K562 (cell line): Measurements from ENCODE around the gene PODXL. TPM values are rescaled to one million over a fixed set of nuclear protein-coding genes. Genes with fewer than 3 reads are reported as not detected.

Experiments
- HNRNPK ChIP-seq: fragments of 200-400 bp; formaldehyde crosslinking; IDR thresholded peaks from one replicate; pipeline ENCODE4 v1.6.1; 2018; ENCODE audit warnings: mild to moderate bottlenecking, low read depth, low read length; ENCODE audit not compliant: poor library complexity, severe bottlenecking
- NONO ChIP-seq, 2 experiments: fragments of 200-400 bp in 1 of 2; fragments of 450-650 bp in 1 of 2; formaldehyde crosslinking in 1 of 2; IDR thresholded peaks; 2 replicates each; pipeline ENCODE4 v1.6.1; 2017; ENCODE audit warnings: low read depth in 2 of 2, mild to moderate bottlenecking in 2 of 2, moderate library complexity in 2 of 2, low read length in 1 of 2
- POLR2G ChIP-seq: fragments of 200-400 bp; formaldehyde crosslinking; IDR thresholded peaks from 2 replicates; pipeline ENCODE4 v1.6.1; 2017; ENCODE audit warnings: low read depth, mild to moderate bottlenecking, antibody characterized with exemption, low read length, moderate library complexity
- RAD21 ChIP-seq, 2 experiments: fragments of 250-450 bp in 1 of 2; fragments of 450-650 bp in 1 of 2; sonication (Bioruptor Pico) in 1 of 2; formaldehyde crosslinking in 1 of 2; IDR thresholded peaks in 1 of 2; conservative IDR thresholded peaks in 1 of 2; 2 replicates each; pipeline versions ENCODE4 v1.4.0 to v1.8.0; 2020 to 2022; ENCODE audit warnings: mild to moderate bottlenecking in 2 of 2, moderate library complexity in 1 of 2
- ZFP30 ChIP-seq: fragments of 250-450 bp; sonication (Bioruptor Pico); IDR thresholded peaks from 2 replicates; pipeline ENCODE4 v1.8.0; 2022; ENCODE audit warnings: moderate library complexity, mild to moderate bottlenecking, inconsistent platforms, borderline replicate concordance
- polyA plus RNA-seq, 8 experiments: library from polyadenylated mRNA; depleted of rRNA in 4 of 8; stranded (reverse) in 5 of 8; unstranded in 3 of 8; fragments of >200 nt; fragmentation: Nextera tagmentation in 2 of 8; fragmentation: Illumina TruSeq in 1 of 8; extraction: Ambion mirVana in 2 of 8; extraction: Trizol in 1 of 8; gene quantifications; 2 replicates each; pipeline versions ENCODE4 v1.2.1 to v1.2.3, GENCODE V29; 2011 to 2014; ENCODE audit warnings: inconsistent platforms in 1 of 8, missing spikeins in 1 of 8
- total RNA-seq, 7 experiments: library from RNA; depleted of rRNA in 6 of 7; stranded (reverse); fragments of >200 nt in 6 of 7; fragmentation: Illumina TruSeq in 2 of 7; extraction: Trizol in 2 of 7; gene quantifications; 2 replicates each; pipeline versions ENCODE4 v1.2.1 to v1.2.3, GENCODE V29; 2011 to 2021; ENCODE audit warnings: low replicate concordance in 1 of 7
- TF ChIP-seq, protein P1 (sequence below): fragments of 450-650 bp; IDR thresholded peaks from 2 replicates; pipeline ENCODE4 v1.7.1; 2018; ENCODE audit warnings: mild to moderate bottlenecking, low read depth; ENCODE audit not compliant: partially characterized antibody
- TF ChIP-seq, protein P2 (sequence below): fragments of 450-650 bp; IDR thresholded peaks from 2 replicates; pipeline ENCODE4 v1.6.1; 2016; ENCODE audit warnings: mild to moderate bottlenecking, moderate library complexity
- TF ChIP-seq, protein P3 (sequence below), 2 experiments: fragments of 250-450 bp in 1 of 2; fragments of 450-650 bp in 1 of 2; sonication (Bioruptor Pico) in 1 of 2; IDR thresholded peaks; 2 replicates each; pipeline versions ENCODE4 v1.6.1 to v1.8.0; 2016 to 2021; ENCODE audit warnings: mild to moderate bottlenecking in 2 of 2, moderate library complexity in 2 of 2, missing compliant biosample characterization in 1 of 2, missing genetic modification characterization in 1 of 2

Gene PODXL
- total and polyA plus RNA-seq, 9 of the 15 experiments (the other 6 are each of a cell fraction or from before 2014, with no cell fraction given), result 0.01 to 0.73 (median 0.07) TPM

DNA sequence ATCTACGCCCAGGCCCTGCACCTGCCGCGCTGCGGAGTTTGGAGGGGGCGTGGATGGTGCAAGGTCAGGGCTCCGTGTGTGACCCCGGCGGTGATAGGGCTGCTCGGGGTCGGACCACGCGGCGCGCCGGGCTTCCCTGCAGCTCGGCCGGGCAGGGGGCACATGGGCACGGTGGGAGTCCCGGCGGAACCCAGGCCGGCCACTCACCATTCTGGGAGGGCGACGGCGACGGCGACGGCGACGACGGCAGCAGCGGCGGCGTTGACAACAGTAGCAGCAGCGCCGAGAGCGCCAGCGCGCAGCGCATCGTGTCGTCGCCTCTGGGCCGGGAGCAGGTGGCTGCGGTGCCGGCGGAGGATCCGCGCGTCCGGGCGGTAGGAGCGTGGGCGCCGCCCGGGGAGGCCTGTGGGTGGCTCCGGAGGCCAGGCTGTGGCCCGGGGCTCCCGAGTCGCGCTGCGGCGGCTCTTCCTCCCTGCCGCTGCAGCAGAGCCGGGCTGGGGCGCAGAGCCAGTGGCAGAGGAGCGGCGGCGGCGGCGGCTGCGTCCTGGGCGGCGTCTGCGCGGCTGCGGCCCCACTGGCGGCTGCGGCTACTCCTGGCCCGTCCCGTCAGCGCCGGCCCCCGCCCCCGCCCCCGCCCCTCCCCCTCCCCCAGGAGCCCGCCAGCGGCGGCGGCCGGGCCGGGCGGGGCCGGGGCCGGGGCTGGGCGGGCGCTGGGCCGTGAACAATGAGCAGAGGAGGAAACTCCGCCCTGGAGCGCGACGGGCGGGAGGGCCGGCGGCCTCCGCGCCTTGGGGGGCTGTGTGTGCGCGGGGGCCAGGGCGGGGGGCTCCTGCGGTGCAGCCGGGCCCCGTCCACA lies at the start of gene PODXL (continued):
- TF ChIP-seq, protein P1, sequence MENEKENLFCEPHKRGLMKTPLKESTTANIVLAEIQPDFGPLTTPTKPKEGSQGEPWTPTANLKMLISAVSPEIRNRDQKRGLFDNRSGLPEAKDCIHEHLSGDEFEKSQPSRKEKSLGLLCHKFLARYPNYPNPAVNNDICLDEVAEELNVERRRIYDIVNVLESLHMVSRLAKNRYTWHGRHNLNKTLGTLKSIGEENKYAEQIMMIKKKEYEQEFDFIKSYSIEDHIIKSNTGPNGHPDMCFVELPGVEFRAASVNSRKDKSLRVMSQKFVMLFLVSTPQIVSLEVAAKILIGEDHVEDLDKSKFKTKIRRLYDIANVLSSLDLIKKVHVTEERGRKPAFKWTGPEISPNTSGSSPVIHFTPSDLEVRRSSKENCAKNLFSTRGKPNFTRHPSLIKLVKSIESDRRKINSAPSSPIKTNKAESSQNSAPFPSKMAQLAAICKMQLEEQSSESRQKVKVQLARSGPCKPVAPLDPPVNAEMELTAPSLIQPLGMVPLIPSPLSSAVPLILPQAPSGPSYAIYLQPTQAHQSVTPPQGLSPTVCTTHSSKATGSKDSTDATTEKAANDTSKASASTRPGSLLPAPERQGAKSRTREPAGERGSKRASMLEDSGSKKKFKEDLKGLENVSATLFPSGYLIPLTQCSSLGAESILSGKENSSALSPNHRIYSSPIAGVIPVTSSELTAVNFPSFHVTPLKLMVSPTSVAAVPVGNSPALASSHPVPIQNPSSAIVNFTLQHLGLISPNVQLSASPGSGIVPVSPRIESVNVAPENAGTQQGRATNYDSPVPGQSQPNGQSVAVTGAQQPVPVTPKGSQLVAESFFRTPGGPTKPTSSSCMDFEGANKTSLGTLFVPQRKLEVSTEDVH, result no peak
- TF ChIP-seq HNRNPK, result peak; percentile 54
- peak; percentile 41; the same call in 1 of the 2 replicates for TF ChIP-seq POLR2G
- TF ChIP-seq NONO (IDR thresholded peaks at IDR 0.05; ENCODE audit: low read depth in 2 of 2, low read length in 1 of 2), result 0 out of 4 replicates have a peak, but pooled peaks of 1 of the 2 experiments have one; percentile 23
- TF ChIP-seq, protein P2, sequence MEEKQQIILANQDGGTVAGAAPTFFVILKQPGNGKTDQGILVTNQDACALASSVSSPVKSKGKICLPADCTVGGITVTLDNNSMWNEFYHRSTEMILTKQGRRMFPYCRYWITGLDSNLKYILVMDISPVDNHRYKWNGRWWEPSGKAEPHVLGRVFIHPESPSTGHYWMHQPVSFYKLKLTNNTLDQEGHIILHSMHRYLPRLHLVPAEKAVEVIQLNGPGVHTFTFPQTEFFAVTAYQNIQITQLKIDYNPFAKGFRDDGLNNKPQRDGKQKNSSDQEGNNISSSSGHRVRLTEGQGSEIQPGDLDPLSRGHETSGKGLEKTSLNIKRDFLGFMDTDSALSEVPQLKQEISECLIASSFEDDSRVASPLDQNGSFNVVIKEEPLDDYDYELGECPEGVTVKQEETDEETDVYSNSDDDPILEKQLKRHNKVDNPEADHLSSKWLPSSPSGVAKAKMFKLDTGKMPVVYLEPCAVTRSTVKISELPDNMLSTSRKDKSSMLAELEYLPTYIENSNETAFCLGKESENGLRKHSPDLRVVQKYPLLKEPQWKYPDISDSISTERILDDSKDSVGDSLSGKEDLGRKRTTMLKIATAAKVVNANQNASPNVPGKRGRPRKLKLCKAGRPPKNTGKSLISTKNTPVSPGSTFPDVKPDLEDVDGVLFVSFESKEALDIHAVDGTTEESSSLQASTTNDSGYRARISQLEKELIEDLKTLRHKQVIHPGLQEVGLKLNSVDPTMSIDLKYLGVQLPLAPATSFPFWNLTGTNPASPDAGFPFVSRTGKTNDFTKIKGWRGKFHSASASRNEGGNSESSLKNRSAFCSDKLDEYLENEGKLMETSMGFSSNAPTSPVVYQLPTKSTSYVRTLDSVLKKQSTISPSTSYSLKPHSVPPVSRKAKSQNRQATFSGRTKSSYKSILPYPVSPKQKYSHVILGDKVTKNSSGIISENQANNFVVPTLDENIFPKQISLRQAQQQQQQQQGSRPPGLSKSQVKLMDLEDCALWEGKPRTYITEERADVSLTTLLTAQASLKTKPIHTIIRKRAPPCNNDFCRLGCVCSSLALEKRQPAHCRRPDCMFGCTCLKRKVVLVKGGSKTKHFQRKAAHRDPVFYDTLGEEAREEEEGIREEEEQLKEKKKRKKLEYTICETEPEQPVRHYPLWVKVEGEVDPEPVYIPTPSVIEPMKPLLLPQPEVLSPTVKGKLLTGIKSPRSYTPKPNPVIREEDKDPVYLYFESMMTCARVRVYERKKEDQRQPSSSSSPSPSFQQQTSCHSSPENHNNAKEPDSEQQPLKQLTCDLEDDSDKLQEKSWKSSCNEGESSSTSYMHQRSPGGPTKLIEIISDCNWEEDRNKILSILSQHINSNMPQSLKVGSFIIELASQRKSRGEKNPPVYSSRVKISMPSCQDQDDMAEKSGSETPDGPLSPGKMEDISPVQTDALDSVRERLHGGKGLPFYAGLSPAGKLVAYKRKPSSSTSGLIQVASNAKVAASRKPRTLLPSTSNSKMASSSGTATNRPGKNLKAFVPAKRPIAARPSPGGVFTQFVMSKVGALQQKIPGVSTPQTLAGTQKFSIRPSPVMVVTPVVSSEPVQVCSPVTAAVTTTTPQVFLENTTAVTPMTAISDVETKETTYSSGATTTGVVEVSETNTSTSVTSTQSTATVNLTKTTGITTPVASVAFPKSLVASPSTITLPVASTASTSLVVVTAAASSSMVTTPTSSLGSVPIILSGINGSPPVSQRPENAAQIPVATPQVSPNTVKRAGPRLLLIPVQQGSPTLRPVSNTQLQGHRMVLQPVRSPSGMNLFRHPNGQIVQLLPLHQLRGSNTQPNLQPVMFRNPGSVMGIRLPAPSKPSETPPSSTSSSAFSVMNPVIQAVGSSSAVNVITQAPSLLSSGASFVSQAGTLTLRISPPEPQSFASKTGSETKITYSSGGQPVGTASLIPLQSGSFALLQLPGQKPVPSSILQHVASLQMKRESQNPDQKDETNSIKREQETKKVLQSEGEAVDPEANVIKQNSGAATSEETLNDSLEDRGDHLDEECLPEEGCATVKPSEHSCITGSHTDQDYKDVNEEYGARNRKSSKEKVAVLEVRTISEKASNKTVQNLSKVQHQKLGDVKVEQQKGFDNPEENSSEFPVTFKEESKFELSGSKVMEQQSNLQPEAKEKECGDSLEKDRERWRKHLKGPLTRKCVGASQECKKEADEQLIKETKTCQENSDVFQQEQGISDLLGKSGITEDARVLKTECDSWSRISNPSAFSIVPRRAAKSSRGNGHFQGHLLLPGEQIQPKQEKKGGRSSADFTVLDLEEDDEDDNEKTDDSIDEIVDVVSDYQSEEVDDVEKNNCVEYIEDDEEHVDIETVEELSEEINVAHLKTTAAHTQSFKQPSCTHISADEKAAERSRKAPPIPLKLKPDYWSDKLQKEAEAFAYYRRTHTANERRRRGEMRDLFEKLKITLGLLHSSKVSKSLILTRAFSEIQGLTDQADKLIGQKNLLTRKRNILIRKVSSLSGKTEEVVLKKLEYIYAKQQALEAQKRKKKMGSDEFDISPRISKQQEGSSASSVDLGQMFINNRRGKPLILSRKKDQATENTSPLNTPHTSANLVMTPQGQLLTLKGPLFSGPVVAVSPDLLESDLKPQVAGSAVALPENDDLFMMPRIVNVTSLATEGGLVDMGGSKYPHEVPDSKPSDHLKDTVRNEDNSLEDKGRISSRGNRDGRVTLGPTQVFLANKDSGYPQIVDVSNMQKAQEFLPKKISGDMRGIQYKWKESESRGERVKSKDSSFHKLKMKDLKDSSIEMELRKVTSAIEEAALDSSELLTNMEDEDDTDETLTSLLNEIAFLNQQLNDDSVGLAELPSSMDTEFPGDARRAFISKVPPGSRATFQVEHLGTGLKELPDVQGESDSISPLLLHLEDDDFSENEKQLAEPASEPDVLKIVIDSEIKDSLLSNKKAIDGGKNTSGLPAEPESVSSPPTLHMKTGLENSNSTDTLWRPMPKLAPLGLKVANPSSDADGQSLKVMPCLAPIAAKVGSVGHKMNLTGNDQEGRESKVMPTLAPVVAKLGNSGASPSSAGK, result peak; percentile 62
- TF ChIP-seq ZFP30 (CRISPR knock-in tag), result no peak
- TF ChIP-seq, protein P3, sequence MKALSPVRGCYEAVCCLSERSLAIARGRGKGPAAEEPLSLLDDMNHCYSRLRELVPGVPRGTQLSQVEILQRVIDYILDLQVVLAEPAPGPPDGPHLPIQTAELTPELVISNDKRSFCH (CRISPR knock-in tag; IDR thresholded peaks at IDR 0.05), result no peak
- TF ChIP-seq, protein P3 (tag; IDR thresholded peaks at IDR 0.05), result peak; percentile 23; the same call in 1 of the 2 replicates
- TF ChIP-seq RAD21 (CRISPR knock-in tag; conservative IDR thresholded peaks at IDR 0.05 in 1 of 2, IDR thresholded peaks at IDR 0.05 in 1 of 2), result peak; percentile 29 to 39; a peak in 3 of 4 replicates
